Measurements from ENCODE around the gene MYH4. TPM values are rescaled to one million over a fixed set of nuclear protein-coding genes. Genes with fewer than 3 reads are reported as not detected.

MYH4 gene
- total and polyA plus RNA-seq, 2 donors (not counting 3 experiments of a cell fraction or from before 2014, with no cell fraction given): not detected

- H3K9ac ChIP-seq (replicated peaks; ENCODE audit: extremely low read depth, insufficient read depth, low read length): no peak overlapping the region
- H2AFZ ChIP-seq (ENCODE audit: low read depth, low read length): no peak overlapping the region
- no peak overlapping the region for H3K4me3 ChIP-seq (replicated peaks in 1 of 3; ENCODE audit: insufficient read depth in 1 of 3, low read depth in 1 of 3, low read length in 3 of 3)
- TF ChIP-seq EZH2 (IDR thresholded peaks at IDR 0.05; ENCODE audit: borderline replicate concordance, low read depth, low read length, severe bottlenecking): no peak
- no peak for TF ChIP-seq GATA2 (IDR thresholded peaks at IDR 0.05; ENCODE audit: insufficient read depth, insufficient read length, low read depth, low read length)
- no peak for TF ChIP-seq MAX (IDR thresholded peaks at IDR 0.05; ENCODE audit: insufficient read depth, insufficient read length)
- no peak for TF ChIP-seq FOS (IDR thresholded peaks at IDR 0.05; ENCODE audit: borderline replicate concordance, insufficient read depth, low read length)
- TF ChIP-seq POLR2A (IDR thresholded peaks at IDR 0.05; ENCODE audit: low read depth, low read length): no peak
- TF ChIP-seq MYC (IDR thresholded peaks at IDR 0.05; ENCODE audit: low read depth, low read length): no peak
- no peak for TF ChIP-seq POLR2AphosphoS5 (IDR thresholded peaks at IDR 0.05; ENCODE audit: insufficient read depth, low read depth, low read length)
- TF ChIP-seq CTCF (IDR thresholded peaks at IDR 0.05; ENCODE audit: extremely low read depth in 1 of 2, insufficient read depth in 1 of 2, low read depth in 1 of 2, low read length in 2 of 2): no peak
- TF ChIP-seq JUN (IDR thresholded peaks at IDR 0.05; ENCODE audit: borderline replicate concordance, insufficient read depth, insufficient read length, low read depth): no peak
- no peaks in the 10 kb centered on the region for H3K4me1 ChIP-seq (ENCODE audit: control insufficient read depth, extremely low read depth, insufficient read depth, low read length)
- no peaks in the 10 kb centered on the region for H3K9me1 ChIP-seq (replicated peaks; ENCODE audit: control insufficient read depth, extremely low read depth, insufficient read depth, low read length)
- no peaks in the 10 kb centered on the region for H3K27me3 ChIP-seq (ENCODE audit: control insufficient read depth in 2 of 2, insufficient read depth in 2 of 2, low read length in 2 of 2)
- no peak overlapping the region for H3K27ac ChIP-seq (ENCODE audit: insufficient read depth, low read depth, low read length)
- CTCF ChIA-PET: no interaction called here
- no peaks in the 10 kb centered on the region for H3K36me3 ChIP-seq (ENCODE audit: control insufficient read depth in 2 of 2, extremely low read depth in 1 of 2, insufficient read depth in 2 of 2, low read length in 2 of 2)
- intact Hi-C loops (cut with micrococcal nuclease) (no loop called here), dilution Hi-C loops (cut with MboI; ENCODE audit: extremely low pct_ligation_motif_present, low sequenced_read_pairs) (no loop called here)
- DNase-seq (ENCODE audit: low read depth, low spot score): no peak
- peaks cover 5% of the 10 kb centered on the region for H3K9me3 ChIP-seq (replicated peaks; ENCODE audit: control insufficient read depth, insufficient read depth, low read length)
- BruUV-seq (replicated peaks): no TSS peak
- POLR2A ChIA-PET: no interaction called here
- no peaks in the 10 kb centered on the region for H3K79me2 ChIP-seq (ENCODE audit: control insufficient read depth, insufficient read depth, low read length)
- FAIRE-seq: no peak
- H3K4me2 ChIP-seq (ENCODE audit: insufficient read depth, low read length): no peak overlapping the region
- H4K20me1 ChIP-seq (replicated peaks; ENCODE audit: control insufficient read depth, extremely low read depth, insufficient read depth, low read length): no peaks in the 10 kb centered on the region
Measured at GRCh38 chr17:10474536-10474935, 5.2 kb upstream of the MYH4 start.
